ENCODE measurements around the gene KIF26A.
A peak's percentile ranks its signal among the peaks of the same experiment; 100 is the strongest.

Gene KIF26A

DNA sequence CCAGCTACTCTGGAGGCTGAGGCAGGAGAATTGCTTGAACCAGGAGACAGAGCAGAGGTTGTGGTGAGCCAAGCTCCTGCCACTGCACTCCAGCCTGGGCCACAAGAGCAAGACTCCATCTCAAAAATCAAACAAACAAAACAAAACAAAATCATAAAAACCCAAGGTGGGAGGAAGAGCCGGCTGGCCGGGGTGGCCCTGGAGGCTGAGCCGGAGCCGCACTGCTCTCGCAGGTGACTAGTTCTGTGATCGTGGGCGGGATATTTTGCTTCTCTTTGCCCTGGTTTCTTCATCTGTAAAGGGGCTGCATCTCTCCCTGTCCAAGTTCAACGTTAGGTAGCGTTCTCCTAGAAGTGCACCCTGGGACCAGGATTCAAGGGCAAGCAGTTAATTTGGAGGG, 73.4 kb downstream of the KIF26A start:
- DNase-seq, result no peak

DNA sequence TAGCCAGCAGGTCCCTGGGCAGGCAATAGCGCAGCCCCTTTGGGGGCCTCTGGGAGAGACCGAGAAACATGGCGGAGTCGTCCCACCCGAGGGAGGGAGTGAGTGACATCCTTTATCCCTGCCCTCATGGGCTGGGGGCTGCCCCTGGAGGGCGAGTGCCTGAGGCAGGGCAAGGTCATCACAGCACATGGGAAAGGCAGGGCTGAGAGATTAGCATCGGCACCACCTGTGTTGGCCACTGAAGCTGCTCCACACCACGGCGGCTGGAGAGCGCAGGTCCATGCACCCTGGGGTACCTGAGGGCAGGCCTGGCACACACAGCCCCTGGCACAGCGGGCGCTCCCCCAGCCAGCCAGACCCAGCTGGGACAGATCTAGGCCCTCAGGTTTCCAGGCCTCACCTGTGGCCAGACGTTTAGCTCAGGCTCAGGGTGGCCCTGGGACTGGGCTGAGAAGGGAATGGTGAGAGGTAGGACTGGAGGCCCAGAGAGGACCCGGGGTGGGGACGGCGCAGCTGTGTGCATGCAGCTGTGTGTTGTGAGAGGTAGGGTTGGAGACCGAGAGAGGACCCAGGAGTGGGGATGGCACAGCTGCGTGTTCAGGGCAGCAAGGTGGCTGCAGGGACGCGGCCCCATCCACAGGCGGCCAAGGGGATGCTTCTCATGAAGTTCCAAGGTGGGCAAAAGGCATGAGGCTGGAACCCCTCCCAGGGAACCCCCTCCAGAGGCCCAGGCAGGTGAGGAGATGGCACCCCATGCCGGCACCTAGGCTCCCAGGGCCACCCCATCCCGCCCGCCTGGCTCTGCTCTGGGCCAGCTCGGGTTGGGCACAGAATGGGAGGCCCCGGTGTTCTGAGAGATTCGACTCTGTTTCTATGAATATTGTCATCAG, 74.1 kb downstream of the KIF26A start:
- no peak for DNase-seq

GRCh38 chr14:104213301-104214034, 75.1 kb downstream of the KIF26A start:
- no peak for DNase-seq

DNA sequence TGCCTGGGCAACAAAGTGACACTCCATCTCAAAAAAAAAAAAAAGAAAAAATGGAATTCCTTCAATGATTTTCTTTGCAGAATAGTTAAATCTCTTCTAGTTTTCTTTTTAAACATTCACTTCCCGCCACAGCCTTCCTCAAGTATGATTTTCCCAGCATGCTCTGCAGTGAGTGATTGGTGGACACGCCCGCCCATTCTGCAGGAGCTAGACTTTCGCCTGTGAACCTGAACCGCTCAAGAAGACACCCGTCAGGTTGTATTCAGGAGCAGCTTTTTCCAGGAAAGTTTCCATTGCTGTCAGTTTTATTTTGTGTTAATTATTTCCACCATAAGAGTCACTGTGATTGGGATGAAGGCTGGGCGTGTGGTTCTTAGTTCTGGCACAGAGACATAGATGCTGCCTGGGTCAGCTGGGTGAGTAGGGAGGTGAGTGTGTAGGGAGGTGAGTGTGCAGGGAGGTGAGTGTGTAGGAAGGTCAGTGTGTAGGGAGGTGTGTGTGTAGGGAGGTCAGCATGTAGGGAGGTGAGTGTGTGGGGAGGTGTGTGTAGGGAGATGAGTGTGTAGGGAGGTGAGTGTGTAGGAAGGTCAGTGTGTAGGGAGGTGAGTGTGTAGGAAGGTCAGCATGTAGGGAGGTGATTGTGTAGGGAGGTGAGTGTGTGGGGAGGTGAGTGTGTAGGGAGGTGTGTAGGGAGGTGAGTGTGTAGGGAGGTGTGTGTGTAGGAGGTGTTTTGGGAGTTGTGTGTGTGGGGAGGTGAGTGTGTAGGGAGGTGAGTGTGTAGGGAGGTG, 76.2 kb downstream of the KIF26A start:
- no peak for DNase-seq

GRCh38 chr14:104215706-104216334, 77.4 kb downstream of the KIF26A start:
- DNase-seq, result no peak

GRCh38 chr14:104216457-104216856, 78.1 kb downstream of the KIF26A start:
- no peak for DNase-seq

- DNase-seq, result no peak
Observed at GRCh38 chr14:104217486-104218360, 79.3 kb downstream of the KIF26A start.

- DNase-seq, result no peak
Observed at GRCh38 chr14:104218361-104219180, 80.2 kb downstream of the KIF26A start.

DNA sequence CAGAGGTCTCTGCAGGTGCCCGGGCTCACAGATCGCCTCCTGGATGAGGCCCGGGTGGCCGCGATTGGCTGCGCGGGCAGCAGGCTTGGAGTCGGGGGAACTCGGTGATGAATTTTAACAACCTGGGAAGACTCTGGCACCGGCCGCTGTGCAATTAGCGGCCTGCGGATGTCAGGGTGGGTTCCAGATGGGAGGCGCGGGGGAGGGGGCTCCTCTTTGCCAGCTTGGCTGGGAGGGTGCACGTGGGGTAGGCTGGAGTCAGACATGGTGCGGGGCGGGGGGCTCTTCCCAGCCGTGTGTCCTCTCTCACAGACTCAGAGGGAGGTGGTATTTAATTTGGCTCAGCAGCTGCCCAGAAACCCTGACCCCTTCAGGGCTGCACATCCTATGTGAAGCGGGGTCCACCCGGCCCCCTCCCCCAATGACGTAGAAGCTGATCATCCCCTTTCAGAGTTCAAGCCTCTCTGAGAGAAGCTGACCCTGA, 81.4 kb downstream of the KIF26A start:
- no peak for DNase-seq

- no peak for DNase-seq
Observed at GRCh38 chr14:104220215-104221070, 82.1 kb downstream of the KIF26A start.

DNA sequence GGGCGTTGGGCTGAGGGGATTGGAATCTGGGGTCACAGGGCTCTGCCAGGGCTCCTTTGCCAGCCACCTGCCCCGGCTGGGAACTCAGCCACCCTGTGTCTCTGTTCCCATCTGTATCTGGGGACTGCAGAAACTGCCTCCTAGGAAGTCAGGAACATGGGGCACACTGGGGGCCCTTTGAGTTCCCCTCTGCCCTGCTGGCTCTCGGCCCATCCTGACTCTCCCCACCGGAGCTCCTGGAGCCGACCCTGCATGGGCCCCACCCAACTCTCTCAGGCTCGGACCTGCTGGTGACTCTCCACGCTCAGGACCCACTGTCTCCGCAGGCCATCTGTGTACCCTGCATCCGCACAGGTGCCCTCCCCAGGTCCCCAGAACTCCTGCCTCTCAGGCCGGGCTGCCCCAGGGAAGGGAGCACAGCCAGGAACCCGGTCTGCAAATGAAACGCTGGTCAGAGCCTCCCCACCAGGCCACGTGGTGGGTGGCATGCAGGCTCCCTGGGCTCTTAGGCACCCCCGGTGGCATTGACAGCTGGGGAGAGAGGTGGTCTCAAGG, 82.8 kb downstream of the KIF26A start:
- DNase-seq, result no peak

GRCh38 chr14:104221636-104222369, 83.4 kb downstream of the KIF26A start:
- DNase-seq, result no peak

GRCh38 chr14:104222396-104223036, 84.1 kb downstream of the KIF26A start:
- no peak for DNase-seq

GRCh38 chr14:104223101-104224041, 85.0 kb downstream of the KIF26A start:
- peak; percentile 76 for DNase-seq

- no peak for DNase-seq
Observed at GRCh38 chr14:104224131-104224505, 85.7 kb downstream of the KIF26A start.

DNA sequence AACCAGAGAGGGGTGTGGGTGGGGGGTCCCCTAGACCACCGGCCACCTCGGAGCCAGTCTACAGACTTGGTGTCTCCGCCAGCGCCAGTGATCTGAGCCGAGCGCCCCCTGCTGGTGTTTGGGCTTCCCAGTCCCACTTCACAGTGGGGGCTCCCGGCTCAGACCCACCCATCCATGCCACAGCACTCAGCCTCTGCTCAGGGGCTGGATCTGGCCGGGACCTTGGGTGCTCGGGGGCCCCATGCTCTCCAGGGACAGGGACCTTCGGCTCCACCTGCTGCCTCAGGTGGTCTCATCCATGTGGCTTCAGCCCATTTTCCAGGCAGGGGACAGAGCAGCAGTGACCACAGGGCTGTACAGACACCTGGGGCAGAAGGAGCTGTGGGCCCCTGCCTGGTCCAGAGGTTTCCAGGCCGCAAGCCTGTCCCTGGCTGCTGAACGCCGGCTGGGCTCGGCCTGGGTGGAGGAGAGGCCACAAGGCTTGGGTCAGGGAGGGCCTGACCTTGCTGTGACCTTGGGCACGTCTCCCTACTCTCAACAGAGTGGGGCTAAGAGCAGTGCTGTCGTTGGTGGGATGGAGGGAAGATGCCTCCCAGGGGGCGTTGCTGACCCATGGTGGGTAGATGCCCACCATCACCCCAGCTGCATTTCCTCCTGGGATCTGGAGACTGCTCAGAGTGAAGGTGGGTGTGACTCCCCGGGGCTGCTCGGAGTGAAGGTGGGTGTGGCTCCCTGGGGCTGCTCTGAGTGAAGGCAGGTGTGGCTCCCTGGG, 86.3 kb downstream of the KIF26A start:
- DNase-seq, result peak; percentile 70
